ENCODE measurements around the gene EDIL3.
A peak's percentile ranks its signal among the peaks of the same experiment; 100 is the strongest.

The EDIL3 gene

GRCh38 chr5:83927140-83927733 is 457.4 kb downstream of the EDIL3 start:
- Histone ChIP-seq H3K27ac (ENCODE audit: low read depth, low read length, severe bottlenecking) (no peak overlapping the region), H3K36me3 (ENCODE audit: control insufficient read depth, insufficient read depth, low read length) (no peaks in the 10 kb centered on the region), H3K9me3 (ENCODE audit: control insufficient read depth, low read length) (peaks cover 12% of the 10 kb centered on the region), H3K4me1 (ENCODE audit: control insufficient read depth, insufficient read depth, low read length, poor library complexity, severe bottlenecking) (peaks cover 39% of the 10 kb centered on the region), H3K4me3 (ENCODE audit: extremely low read depth, insufficient read depth, low read length, poor library complexity, severe bottlenecking) (no peak overlapping the region)
- WGBS, 2 experiments (ENCODE audit: insufficient coverage in 2 of 2), result 14 to 17% methylated on average over 4 of the region's 4 CpGs

DNA sequence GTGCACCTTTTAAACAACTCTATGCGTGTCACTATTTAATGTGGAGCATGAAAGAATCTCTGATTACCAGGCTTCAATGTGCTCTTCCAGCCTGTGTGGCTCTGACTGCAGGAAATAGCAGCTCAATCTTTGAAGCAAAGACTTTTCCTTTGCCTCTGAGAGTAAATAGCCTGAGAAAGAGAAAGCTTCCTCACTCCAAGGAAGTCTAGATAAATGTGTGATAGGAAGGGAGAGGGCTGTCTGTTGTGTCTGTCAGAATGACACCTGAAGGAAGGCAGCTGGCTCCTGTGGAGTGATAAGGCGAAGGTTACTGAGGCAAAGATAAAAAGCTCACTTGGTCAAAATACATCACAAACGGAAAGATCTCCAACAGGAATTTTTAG is 458.7 kb downstream of the EDIL3 start:
- Histone ChIP-seq H3K36me3 (ENCODE audit: control insufficient read depth, insufficient read depth, low read length) (no peaks in the 10 kb centered on the region), H3K9me3 (ENCODE audit: control insufficient read depth, low read length) (peaks cover 12% of the 10 kb centered on the region), H3K27ac (ENCODE audit: low read depth, low read length, severe bottlenecking) (peak overlapping the region; percentile 95), H3K4me3 (ENCODE audit: extremely low read depth, insufficient read depth, low read length, poor library complexity, severe bottlenecking) (no peak overlapping the region), H3K4me1 (ENCODE audit: control insufficient read depth, insufficient read depth, low read length, poor library complexity, severe bottlenecking) (peaks cover 39% of the 10 kb centered on the region)
- WGBS, 2 experiments (ENCODE audit: insufficient coverage in 2 of 2), result 80% methylated on average over 1 of the region's 3 CpGs; no CpG with 5 or more reads in 1 of the 2 experiments

- H3K36me3 ChIP-seq (ENCODE audit: control insufficient read depth, insufficient read depth, low read length), result no peaks in the 10 kb centered on the region
- H3K4me1 ChIP-seq (ENCODE audit: control insufficient read depth, insufficient read depth, low read length, poor library complexity, severe bottlenecking), result peaks cover 39% of the 10 kb centered on the region
- 43 to 57% methylated on average over 3 of the region's 4 CpGs for WGBS, 2 experiments (ENCODE audit: insufficient coverage in 2 of 2)
- peaks cover 12% of the 10 kb centered on the region for H3K9me3 ChIP-seq (ENCODE audit: control insufficient read depth, low read length)
- no peak overlapping the region for H3K4me3 ChIP-seq (ENCODE audit: extremely low read depth, insufficient read depth, low read length, poor library complexity, severe bottlenecking)
- H3K27ac ChIP-seq (ENCODE audit: low read depth, low read length, severe bottlenecking), result peak overlapping the region; percentile 95
Observed at GRCh38 chr5:83925321-83925954, 459.2 kb downstream of the EDIL3 start.

DNA sequence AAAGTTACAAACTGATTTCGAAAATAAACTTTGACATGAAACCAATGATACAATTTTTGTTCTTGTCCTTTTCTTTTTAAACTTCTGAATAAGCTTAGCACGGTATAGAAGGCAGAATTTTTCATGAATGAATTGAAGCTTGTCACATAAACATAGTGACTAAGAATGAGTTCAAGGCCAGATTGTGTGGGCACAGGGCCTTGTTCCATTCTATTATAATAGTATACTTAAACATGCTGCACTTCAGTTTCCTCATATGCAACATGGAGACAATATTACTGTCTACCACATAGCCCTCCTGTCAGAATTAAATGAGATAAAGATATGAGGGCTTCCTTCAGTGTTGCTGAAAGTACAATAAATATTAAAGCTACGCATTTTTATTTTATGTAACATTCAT is 459.8 kb downstream of the EDIL3 start:
- Histone ChIP-seq H3K27ac (ENCODE audit: low read depth, low read length, severe bottlenecking) (peak overlapping the region; percentile 95), H3K4me3 (ENCODE audit: extremely low read depth, insufficient read depth, low read length, poor library complexity, severe bottlenecking) (no peak overlapping the region), H3K9me3 (ENCODE audit: control insufficient read depth, low read length) (peaks cover 12% of the 10 kb centered on the region), H3K36me3 (ENCODE audit: control insufficient read depth, insufficient read depth, low read length) (no peaks in the 10 kb centered on the region), H3K4me1 (ENCODE audit: control insufficient read depth, insufficient read depth, low read length, poor library complexity, severe bottlenecking) (peaks cover 40% of the 10 kb centered on the region)
- WGBS, 2 experiments (ENCODE audit: insufficient coverage in 2 of 2), result 88% methylated on average over 1 of the region's 3 CpGs; no CpG with 5 or more reads in 1 of the 2 experiments

DNA sequence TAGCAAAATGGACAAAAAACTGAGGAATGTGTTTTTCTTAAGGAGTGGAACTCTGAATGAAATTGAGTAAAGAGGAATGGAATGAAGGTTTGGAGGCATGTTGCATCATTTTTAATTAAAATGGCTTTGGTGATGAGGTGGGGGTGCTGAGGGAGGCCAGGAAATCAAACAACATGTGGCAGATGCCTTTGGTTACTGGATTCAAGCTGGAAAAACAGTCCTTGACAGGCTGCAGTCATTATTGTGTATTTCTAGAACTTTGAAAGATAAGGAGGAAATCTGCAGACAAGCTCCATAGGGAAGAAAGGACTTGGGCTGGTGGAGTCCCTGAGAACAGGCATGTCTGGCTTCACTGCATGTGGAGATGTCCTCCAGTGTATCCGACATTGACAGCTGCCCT is 460.5 kb downstream of the EDIL3 start:
- H3K27ac ChIP-seq (ENCODE audit: low read depth, low read length, severe bottlenecking), result peak overlapping the region; percentile 95
- H3K36me3 ChIP-seq (ENCODE audit: control insufficient read depth, insufficient read depth, low read length), result no peaks in the 10 kb centered on the region
- H3K9me3 ChIP-seq (ENCODE audit: control insufficient read depth, low read length), result peaks cover 12% of the 10 kb centered on the region
- no peak overlapping the region for H3K4me3 ChIP-seq (ENCODE audit: extremely low read depth, insufficient read depth, low read length, poor library complexity, severe bottlenecking)
- peaks cover 47% of the 10 kb centered on the region for H3K4me1 ChIP-seq (ENCODE audit: control insufficient read depth, insufficient read depth, low read length, poor library complexity, severe bottlenecking)
- WGBS, 2 experiments (ENCODE audit: insufficient coverage in 2 of 2), result 67 to 73% methylated on average over 1 of the region's 1 CpG

DNA sequence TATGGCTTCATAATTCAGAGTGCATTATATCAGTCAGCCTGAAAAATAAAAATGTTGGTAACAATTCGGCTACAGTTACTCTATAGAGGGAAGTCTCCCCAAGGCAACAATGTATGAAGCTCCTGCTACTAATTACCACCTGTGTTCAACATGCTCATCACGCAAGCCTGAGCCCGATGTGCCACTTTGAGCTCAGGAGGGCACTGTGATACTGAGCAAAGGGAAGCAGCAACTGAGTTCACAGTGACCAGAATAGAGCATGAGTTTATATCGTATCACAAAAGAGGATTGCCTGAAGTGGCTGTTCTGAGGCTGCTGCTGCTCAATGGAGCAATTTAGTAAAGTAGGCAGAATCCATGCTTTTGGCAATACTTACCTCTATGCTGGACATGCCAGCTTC is 462.0 kb downstream of the EDIL3 start:
- Histone ChIP-seq H3K4me3 (ENCODE audit: extremely low read depth, insufficient read depth, low read length, poor library complexity, severe bottlenecking) (no peak overlapping the region), H3K27ac (ENCODE audit: low read depth, low read length, severe bottlenecking) (no peak overlapping the region), H3K9me3 (ENCODE audit: control insufficient read depth, low read length) (peaks cover 12% of the 10 kb centered on the region), H3K4me1 (ENCODE audit: control insufficient read depth, insufficient read depth, low read length, poor library complexity, severe bottlenecking) (peaks cover 60% of the 10 kb centered on the region), H3K36me3 (ENCODE audit: control insufficient read depth, insufficient read depth, low read length) (no peaks in the 10 kb centered on the region)
- 97 to 100% methylated on average over 3 of the region's 4 CpGs for WGBS, 2 experiments (ENCODE audit: insufficient coverage in 2 of 2)

- H3K36me3 ChIP-seq (ENCODE audit: control insufficient read depth, insufficient read depth, low read length), result no peaks in the 10 kb centered on the region
- H3K27ac ChIP-seq (ENCODE audit: low read depth, low read length, severe bottlenecking), result no peak overlapping the region
- H3K9me3 ChIP-seq (ENCODE audit: control insufficient read depth, low read length), result peaks cover 12% of the 10 kb centered on the region
- peaks cover 65% of the 10 kb centered on the region for H3K4me1 ChIP-seq (ENCODE audit: control insufficient read depth, insufficient read depth, low read length, poor library complexity, severe bottlenecking)
- H3K4me3 ChIP-seq (ENCODE audit: extremely low read depth, insufficient read depth, low read length, poor library complexity, severe bottlenecking), result no peak overlapping the region
- WGBS, 2 experiments (ENCODE audit: insufficient coverage in 2 of 2), result 98 to 100% methylated on average over 2 to 3 of the region's 5 CpGs
Observed at GRCh38 chr5:83921666-83922193, 462.9 kb downstream of the EDIL3 start.

- Histone ChIP-seq H3K9me3 (ENCODE audit: control insufficient read depth, low read length) (peaks cover 12% of the 10 kb centered on the region), H3K27ac (ENCODE audit: low read depth, low read length, severe bottlenecking) (peak overlapping the region; percentile 80), H3K36me3 (ENCODE audit: control insufficient read depth, insufficient read depth, low read length) (no peaks in the 10 kb centered on the region), H3K4me1 (ENCODE audit: control insufficient read depth, insufficient read depth, low read length, poor library complexity, severe bottlenecking) (peaks cover 47% of the 10 kb centered on the region), H3K4me3 (ENCODE audit: extremely low read depth, insufficient read depth, low read length, poor library complexity, severe bottlenecking) (no peak overlapping the region)
- WGBS, 2 experiments (ENCODE audit: insufficient coverage in 2 of 2), result 60 to 67% methylated on average over 1 of the region's 4 CpGs
Observed at GRCh38 chr5:83919071-83920041, 465.3 kb downstream of the EDIL3 start.

DNA sequence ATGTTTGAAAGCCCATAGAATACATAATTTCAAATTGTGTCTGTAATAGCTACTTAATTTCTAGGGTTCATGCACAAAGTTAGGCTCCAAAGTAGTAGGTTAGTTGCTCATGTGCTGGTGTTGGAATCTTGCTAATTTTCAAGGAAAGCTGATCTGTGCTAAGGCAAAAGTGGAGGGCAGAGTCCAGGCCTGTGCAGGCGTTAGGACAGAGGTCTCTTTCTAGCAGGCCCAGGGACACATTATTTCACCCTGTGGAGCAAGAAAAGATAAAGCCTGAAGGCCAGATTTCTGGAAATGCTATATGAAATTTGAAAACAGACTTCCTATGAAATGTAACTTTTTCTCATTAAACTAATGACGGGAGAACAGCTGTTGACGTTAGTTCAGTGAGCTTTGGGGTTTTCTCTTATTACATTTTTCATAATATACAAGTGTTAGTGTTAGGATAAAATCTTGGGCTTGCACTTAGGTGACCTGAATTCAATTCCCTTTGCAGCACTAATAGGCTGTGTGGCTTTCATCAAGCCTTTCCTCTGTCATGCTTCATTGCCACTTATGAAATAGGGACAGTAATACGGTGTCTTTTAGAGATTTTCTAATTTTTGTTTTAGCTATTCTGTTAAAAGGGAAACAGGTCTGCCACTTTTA is 467.3 kb downstream of the EDIL3 start:
- Histone ChIP-seq H3K9me3 (ENCODE audit: control insufficient read depth, low read length) (no peaks in the 10 kb centered on the region), H3K4me3 (ENCODE audit: extremely low read depth, insufficient read depth, low read length, poor library complexity, severe bottlenecking) (no peak overlapping the region), H3K27ac (ENCODE audit: low read depth, low read length, severe bottlenecking) (peak overlapping the region; percentile 34), H3K4me1 (ENCODE audit: control insufficient read depth, insufficient read depth, low read length, poor library complexity, severe bottlenecking) (peaks cover 41% of the 10 kb centered on the region), H3K36me3 (ENCODE audit: control insufficient read depth, insufficient read depth, low read length) (no peaks in the 10 kb centered on the region)
- WGBS, 2 experiments (ENCODE audit: insufficient coverage in 2 of 2), result 71 to 89% methylated on average over 1 of the region's 4 CpGs

All from mesodermal cell (in vitro differentiated cells).